GM12878 (cell line): ENCODE results near the gene TRAF3IP1. TPM values are rescaled to one million over a fixed set of nuclear protein-coding genes. Genes with fewer than 3 reads are reported as not detected.

Experiments
- BCL11A ChIP-seq: IDR thresholded peaks from 2 replicates; pipeline ENCODE4 v1.6.1; 2011; ENCODE audit warnings: low read depth, low read length
- CBX3 ChIP-seq: fragments of 200-600 bp; sonication (generic); IDR thresholded peaks from 2 replicates; pipeline ENCODE4 v1.6.1; 2016; ENCODE audit warnings: low read depth, borderline replicate concordance
- CUX1 ChIP-seq: IDR thresholded peaks from 2 replicates; pipeline ENCODE4 v1.6.1; 2012; ENCODE audit warnings: improper control_type of control experiment, low read depth, low read length; ENCODE audit not compliant: insufficient replicate concordance
- FOS ChIP-seq: IDR thresholded peaks from 3 replicates; pipeline ENCODE4 v1.6.1; 2011; ENCODE audit warnings: borderline replicate concordance; ENCODE audit not compliant: insufficient read length; ENCODE audit errors: extremely low read depth
- LARP7 ChIP-seq: fragments of 450-650 bp; IDR thresholded peaks from 2 replicates; pipeline ENCODE4 v1.6.1; 2017; ENCODE audit warnings: mild to moderate bottlenecking
- MEF2A ChIP-seq: IDR thresholded peaks from 2 replicates; pipeline ENCODE4 v1.6.1; 2011; ENCODE audit warnings: low read depth, mild to moderate bottlenecking, low read length, moderate library complexity; ENCODE audit not compliant: insufficient read depth
- NR2F1 ChIP-seq: fragments of 450-650 bp; conservative IDR thresholded peaks from 2 replicates; pipeline ENCODE4 v1.6.1; 2017; ENCODE audit warnings: mild to moderate bottlenecking
- WRNIP1 ChIP-seq: IDR thresholded peaks from 2 replicates; pipeline ENCODE4 v1.6.1; 2011; ENCODE audit warnings: low read depth, low read length, improper control_type of control experiment, borderline replicate concordance
- ZSCAN29 ChIP-seq: fragments of 450-650 bp; IDR thresholded peaks from 2 replicates; pipeline ENCODE4 v1.6.1; 2017; ENCODE audit warnings: mild to moderate bottlenecking, moderate library complexity
- polyA plus RNA-seq, 11 experiments: library from polyadenylated mRNA; depleted of rRNA in 4 of 11; unstranded in 6 of 11; stranded (reverse) in 5 of 11; fragments of >200 nt; fragmentation: Nextera tagmentation in 4 of 11; fragmentation: Illumina TruSeq in 1 of 11; extraction: Ambion mirVana in 4 of 11; extraction: Trizol in 1 of 11; gene quantifications; 1 replicate in 1 of 11; 2 replicates in 10 of 11; pipeline versions ENCODE4 v1.2.1 to v1.2.3, GENCODE V29; 2011 to 2016; ENCODE audit warnings: inconsistent platforms in 2 of 11, missing spikeins in 2 of 11, low read depth in 1 of 11
- total RNA-seq, 4 experiments: library from RNA; depleted of rRNA in 3 of 4; stranded (reverse); fragments of >200 nt in 3 of 4; fragmentation: Illumina TruSeq in 1 of 4; extraction: Trizol in 1 of 4; gene quantifications; 2 replicates each; pipeline versions ENCODE4 v1.2.1 to v1.2.3, GENCODE V29; 2013 to 2021
- TF ChIP-seq, protein P1 (sequence below): fragments of 450-650 bp; formaldehyde crosslinking; IDR thresholded peaks from 2 replicates; pipeline ENCODE4 v1.4.0; 2022; ENCODE audit warnings: mild to moderate bottlenecking, moderate library complexity
- TF ChIP-seq, protein P2 (sequence below): IDR thresholded peaks from 2 replicates; pipeline ENCODE4 v1.6.1; 2012; ENCODE audit warnings: low read depth, low read length, improper control_type of control experiment

The TRAF3IP1 gene
- total and polyA plus RNA-seq, 10 of the 15 experiments (the other 5 are each of a cell fraction or from before 2014, with no cell fraction given), result 1.6 to 7.5 (median 3.6) TPM

GRCh38 chr2:238409341-238410199 is 89.3 kb downstream of the TRAF3IP1 start (continued):
- TF ChIP-seq CUX1 (no peak), LARP7 (no peak), CBX3 (no peak), ZSCAN29 (no peak), MEF2A (no peak), WRNIP1 (no peak), NR2F1 (no peak), FOS (no peak), BCL11A (no peak)
- TF ChIP-seq, protein P1, sequence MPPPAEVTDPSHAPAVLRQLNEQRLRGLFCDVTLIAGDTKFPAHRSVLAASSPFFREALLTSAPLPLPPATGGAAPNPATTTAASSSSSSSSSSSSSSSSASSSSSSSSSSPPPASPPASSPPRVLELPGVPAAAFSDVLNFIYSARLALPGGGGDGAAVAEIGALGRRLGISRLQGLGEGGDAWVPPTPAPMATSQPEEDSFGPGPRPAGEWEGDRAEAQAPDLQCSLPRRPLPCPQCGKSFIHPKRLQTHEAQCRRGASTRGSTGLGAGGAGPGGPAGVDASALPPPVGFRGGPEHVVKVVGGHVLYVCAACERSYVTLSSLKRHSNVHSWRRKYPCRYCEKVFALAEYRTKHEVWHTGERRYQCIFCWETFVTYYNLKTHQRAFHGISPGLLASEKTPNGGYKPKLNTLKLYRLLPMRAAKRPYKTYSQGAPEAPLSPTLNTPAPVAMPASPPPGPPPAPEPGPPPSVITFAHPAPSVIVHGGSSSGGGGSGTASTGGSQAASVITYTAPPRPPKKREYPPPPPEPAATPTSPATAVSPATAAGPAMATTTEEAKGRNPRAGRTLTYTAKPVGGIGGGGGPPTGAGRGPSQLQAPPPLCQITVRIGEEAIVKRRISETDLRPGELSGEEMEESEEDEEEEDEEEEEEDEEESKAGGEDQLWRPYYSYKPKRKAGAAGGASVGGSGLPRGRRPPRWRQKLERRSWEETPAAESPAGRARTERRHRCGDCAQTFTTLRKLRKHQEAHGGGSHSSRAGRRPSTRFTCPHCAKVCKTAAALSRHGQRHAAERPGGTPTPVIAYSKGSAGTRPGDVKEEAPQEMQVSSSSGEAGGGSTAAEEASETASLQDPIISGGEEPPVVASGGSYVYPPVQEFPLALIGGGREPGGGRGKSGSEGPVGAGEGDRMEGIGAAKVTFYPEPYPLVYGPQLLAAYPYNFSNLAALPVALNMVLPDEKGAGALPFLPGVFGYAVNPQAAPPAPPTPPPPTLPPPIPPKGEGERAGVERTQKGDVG (CRISPR knock-in tag), result no peak
- TF ChIP-seq, protein P2, sequence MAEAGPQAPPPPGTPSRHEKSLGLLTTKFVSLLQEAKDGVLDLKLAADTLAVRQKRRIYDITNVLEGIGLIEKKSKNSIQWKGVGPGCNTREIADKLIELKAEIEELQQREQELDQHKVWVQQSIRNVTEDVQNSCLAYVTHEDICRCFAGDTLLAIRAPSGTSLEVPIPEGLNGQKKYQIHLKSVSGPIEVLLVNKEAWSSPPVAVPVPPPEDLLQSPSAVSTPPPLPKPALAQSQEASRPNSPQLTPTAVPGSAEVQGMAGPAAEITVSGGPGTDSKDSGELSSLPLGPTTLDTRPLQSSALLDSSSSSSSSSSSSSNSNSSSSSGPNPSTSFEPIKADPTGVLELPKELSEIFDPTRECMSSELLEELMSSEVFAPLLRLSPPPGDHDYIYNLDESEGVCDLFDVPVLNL, result no peak
